SK-N-SH (cell line): ENCODE results near the gene MYMK. TPM values are rescaled to one million over a fixed set of nuclear protein-coding genes. Genes with fewer than 3 reads are reported as not detected.

Source experiments
- CTCF ChIA-PET: fragments of 300-600, 350-600 bp; formaldehyde crosslinking; extraction: SDS; loops from one replicate; lab custom pipeline; 2021; lab: Yijun Ruan, JAX
- POLR2A ChIA-PET: fragments of 350-600 bp; sonication (Branson Sonifier 250); formaldehyde crosslinking; extraction: SDS; loops from one replicate; lab custom pipeline; 2020; ENCODE audit warnings: antibody characterized with exemption, inconsistent platforms; lab: Yijun Ruan, JAX
- DNase-seq: peaks from one replicate; pipeline ENCODE4 v3.0.0; 2012
- H2AFZ ChIP-seq: fragments of 200-600 bp; sonication (generic); 2 replicates; pipeline ENCODE4 v1.8.1; 2016; ENCODE audit warnings: antibody characterized with exemption, mild to moderate bottlenecking, low read depth
- H3F3A ChIP-seq: fragments of 200-600 bp; sonication (generic); replicated peaks from 2 replicates; pipeline ENCODE3; 2016; ENCODE audit warnings: antibody characterized with exemption, mild to moderate bottlenecking; ENCODE audit not compliant: insufficient read depth
- H3K27ac ChIP-seq, 2 experiments: fragments of 200-500 bp in 1 of 2; fragments of 200-600 bp in 1 of 2; sonication (Bioruptor generic) in 1 of 2; sonication (generic), shearing (Covaris generic) in 1 of 2; 2 replicates each; pipeline versions ENCODE4 v1.5.1 to v1.6.1; 2014 to 2016; ENCODE audit warnings: low read depth in 2 of 2, inconsistent platforms in 1 of 2, low read length in 1 of 2, mild to moderate bottlenecking in 1 of 2, mixed read lengths in 1 of 2
- H3K27me3 ChIP-seq: fragments of 200-600 bp; sonication (generic), shearing (Covaris generic); 2 replicates; pipeline ENCODE4 v1.6.1; 2016; ENCODE audit warnings: mixed run types; ENCODE audit not compliant: insufficient read depth
- H3K36me3 ChIP-seq, 2 experiments: fragments of 200-500 bp in 1 of 2; fragments of 200-600 bp in 1 of 2; sonication (Bioruptor generic) in 1 of 2; sonication (generic) in 1 of 2; replicated peaks in 1 of 2; 2 replicates each; pipeline versions ENCODE3 to v1.5.1; 2014 to 2016; ENCODE audit warnings: low read length in 1 of 2, mild to moderate bottlenecking in 1 of 2; ENCODE audit not compliant: insufficient read depth in 2 of 2, control insufficient read depth in 1 of 2
- H3K4me1 ChIP-seq, 2 experiments: fragments of 200-500 bp in 1 of 2; fragments of 200-600 bp in 1 of 2; sonication (Bioruptor generic) in 1 of 2; sonication (generic), shearing (Covaris generic) in 1 of 2; 2 replicates each; pipeline versions ENCODE4 v1.5.1 to v1.6.1; 2014 to 2016; ENCODE audit warnings: low read depth in 1 of 2, low read length in 1 of 2, mixed run types in 1 of 2; ENCODE audit not compliant: insufficient read depth in 2 of 2, control insufficient read depth in 1 of 2
- H3K4me2 ChIP-seq: fragments of 200-600 bp; sonication (generic), shearing (Covaris generic); 2 replicates; pipeline ENCODE4 v1.6.1; 2017; ENCODE audit warnings: mixed run types
- H3K4me3 ChIP-seq, 2 experiments: fragments of 200-500 bp in 1 of 2; fragments of 200-600 bp in 1 of 2; sonication (Bioruptor generic) in 1 of 2; sonication (generic), shearing (Covaris generic) in 1 of 2; 2 replicates each; pipeline versions ENCODE4 v1.5.1 to v1.8.1; 2014 to 2016; ENCODE audit warnings: low read depth in 2 of 2, inconsistent platforms in 1 of 2, low read length in 1 of 2, mild to moderate bottlenecking in 1 of 2, mixed read lengths in 1 of 2, moderate library complexity in 1 of 2
- H3K79me2 ChIP-seq: fragments of 200-600 bp; sonication (generic); 2 replicates; pipeline ENCODE4 v1.8.1; 2017; ENCODE audit warnings: mild to moderate bottlenecking; ENCODE audit not compliant: insufficient read depth
- H3K9ac ChIP-seq: fragments of 200-600 bp; sonication (generic); 2 replicates; pipeline ENCODE4 v1.6.1; 2017; ENCODE audit warnings: mixed run types
- H3K9me2 ChIP-seq: fragments of 200-600 bp; sonication (generic); 2 replicates; pipeline ENCODE4 v1.6.1; 2017; ENCODE audit warnings: mixed run types
- H3K9me3 ChIP-seq: fragments of 200-600 bp; sonication (generic); 2 replicates; pipeline ENCODE4 v1.6.1; 2017; ENCODE audit warnings: mixed run types, mild to moderate bottlenecking, moderate library complexity
- H4K20me1 ChIP-seq: fragments of 200-600 bp; sonication (generic); 2 replicates; pipeline ENCODE4 v1.6.1; 2017; ENCODE audit warnings: mild to moderate bottlenecking, mixed run types; ENCODE audit not compliant: insufficient read depth
- ELF1 ChIP-seq: IDR thresholded peaks from 2 replicates; pipeline ENCODE4 v1.4.0; 2012
- FOXJ3 ChIP-seq: sonication (generic); formaldehyde crosslinking; IDR thresholded peaks from 2 replicates; pipeline ENCODE4 v1.5.1; 2020; ENCODE audit warnings: mild to moderate bottlenecking, missing genetic modification reagents
- GABPA ChIP-seq: IDR thresholded peaks from 2 replicates; pipeline ENCODE4 v1.4.0; 2012; ENCODE audit warnings: low read depth, mild to moderate bottlenecking
- NRF1 ChIP-seq: IDR thresholded peaks from 2 replicates; pipeline ENCODE4 v1.6.1; 2012; ENCODE audit warnings: low read depth, mild to moderate bottlenecking, low read length
- RAD21 ChIP-seq: IDR thresholded peaks from 2 replicates; pipeline ENCODE4 v1.6.1; 2012; ENCODE audit warnings: mild to moderate bottlenecking, low read length
- RXRA ChIP-seq: IDR thresholded peaks from 2 replicates; pipeline ENCODE4 v1.4.0; 2012; ENCODE audit warnings: low read depth, mild to moderate bottlenecking, borderline replicate concordance
- SIN3A ChIP-seq: IDR thresholded peaks from 2 replicates; pipeline ENCODE4 v1.6.1; 2012; ENCODE audit warnings: low read depth, mild to moderate bottlenecking, low read length, moderate library complexity, borderline replicate concordance
- SMC3 ChIP-seq: IDR thresholded peaks from 2 replicates; pipeline ENCODE4 v1.6.1; 2012; ENCODE audit warnings: low read depth, low read length, improper control_type of control experiment
- TCF12 ChIP-seq: IDR thresholded peaks from 2 replicates; pipeline ENCODE4 v1.4.0; 2012
- USF1 ChIP-seq: IDR thresholded peaks from 2 replicates; pipeline ENCODE4 v1.4.0; 2012; ENCODE audit warnings: low read depth, borderline replicate concordance
- USF2 ChIP-seq: fragments of 150-350 bp; IDR thresholded peaks from 2 replicates; pipeline ENCODE4 v1.6.1; 2017; ENCODE audit warnings: antibody characterized with exemption, low read length, low read depth, borderline replicate concordance
- WGBS: methylation state at CpG from one replicate; pipeline ENCODE4 v1.1.6; 2017; ENCODE audit warnings: low lambda C conversion rate; 5-methylcytosine and 5-hydroxymethylcytosine counted together
- polyA plus RNA-seq, 3 experiments: library from polyadenylated mRNA; depleted of rRNA; stranded (reverse); fragments of >200 nt; gene quantifications; 2 replicates each; pipeline ENCODE4 v1.2.3, GENCODE V29; 2012
- TF ChIP-seq, protein P1 (sequence below): IDR thresholded peaks from 2 replicates; pipeline ENCODE4 v1.4.0; 2012; ENCODE audit warnings: low read depth, borderline replicate concordance
- TF ChIP-seq, protein P2 (sequence below): IDR thresholded peaks from 2 replicates; pipeline ENCODE4; 2012

MYMK gene
- polyA plus RNA-seq, 1 of the 3 experiments (the other 2 are of a cell fraction): not detected

DNA sequence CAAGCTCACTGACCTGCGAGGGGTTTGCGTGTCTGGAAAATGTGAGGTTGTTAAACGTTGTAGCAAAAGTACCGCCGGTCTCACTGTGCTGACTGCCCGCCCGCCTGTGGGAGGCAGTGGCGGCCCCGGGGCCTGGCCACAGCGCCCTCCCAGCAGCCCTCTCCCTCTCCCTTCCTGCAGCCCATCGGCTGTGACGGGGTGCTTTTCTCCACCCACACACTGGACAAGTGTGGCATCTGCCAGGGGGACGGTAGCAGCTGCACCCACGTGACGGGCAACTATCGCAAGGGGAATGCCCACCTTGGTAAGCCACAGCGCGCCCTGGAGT, 15.9 kb upstream of the MYMK start:
- 91% methylated on average over 15 of the region's 18 CpGs for WGBS
- Histone ChIP-seq H3K4me3 (no peak overlapping the region), H3K9ac (no peak overlapping the region), H2AFZ (no peak overlapping the region), H3K36me3 (peaks cover 0 to 2% of the 10 kb centered on the region in 2 experiments), H3K27me3 (no peaks in the 10 kb centered on the region), H3K4me1 (peaks cover 0 to 40% of the 10 kb centered on the region in 2 experiments; a peak in 1 of 4 replicates), H3K27ac (no peak overlapping the region; a peak in 1 of 4 replicates), H3K79me2 (no peaks in the 10 kb centered on the region), H4K20me1 (no peaks in the 10 kb centered on the region), H3K9me2 (no peaks in the 10 kb centered on the region), H3F3A (no peaks in the 10 kb centered on the region), H3K4me2 (no peak overlapping the region), H3K9me3 (no peaks in the 10 kb centered on the region)
- no peak for DNase-seq
- TF ChIP-seq GABPA (no peak), RXRA (no peak)
- ChIA-PET CTCF (interaction anchor here (0.6 to 1.2 kb wide), 3 partner anchors 26 to 62 kb away, joined by 3 to 4 read pairs (median 3); partner anchors contain the start of gene SLC2A6), POLR2A (no interaction called here)

DNA sequence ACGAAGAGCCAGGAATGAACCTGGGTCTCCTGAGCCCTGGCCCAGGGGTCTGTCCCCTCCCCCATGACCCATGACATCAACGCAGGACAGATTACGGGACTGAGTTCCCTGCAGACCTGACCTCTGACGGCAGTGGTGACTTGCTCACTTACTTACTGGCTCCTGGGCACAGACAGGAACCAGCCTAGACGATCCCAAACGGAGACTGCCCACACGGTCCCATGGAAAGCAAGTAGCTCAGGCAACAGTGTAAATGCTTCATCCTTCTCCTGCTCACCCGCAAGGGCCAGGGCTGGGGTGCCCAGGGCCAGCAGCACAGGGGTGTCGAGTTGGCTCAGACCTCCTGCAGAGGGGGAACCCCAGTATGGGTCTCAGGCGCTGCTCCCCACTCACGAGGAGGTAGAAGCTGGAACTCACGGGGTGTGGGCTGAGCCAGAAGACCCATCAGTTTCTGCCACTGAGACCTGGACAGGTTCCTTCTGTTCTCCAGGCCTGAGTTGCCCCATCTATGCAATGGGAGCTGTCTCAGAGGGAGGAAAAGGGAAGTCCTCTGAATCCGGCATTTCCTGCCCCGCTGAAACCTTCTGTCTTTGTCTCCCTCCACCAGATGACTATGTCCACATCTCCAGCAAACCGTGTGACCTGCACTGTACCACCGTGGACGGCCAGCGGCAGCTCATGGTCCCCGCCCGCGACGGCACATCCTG, 15.4 kb upstream of the MYMK start:
- Histone ChIP-seq H3K4me2 (no peak overlapping the region), H3K4me3 (no peak overlapping the region), H3K4me1 (peaks cover 0 to 39% of the 10 kb centered on the region in 2 experiments; a peak in 1 of 4 replicates), H2AFZ (no peak overlapping the region), H3K9me3 (no peaks in the 10 kb centered on the region), H3K36me3 (peaks cover 0 to 2% of the 10 kb centered on the region in 2 experiments), H3K79me2 (no peaks in the 10 kb centered on the region), H3K27me3 (no peaks in the 10 kb centered on the region), H4K20me1 (no peaks in the 10 kb centered on the region), H3K9ac (no peak overlapping the region), H3F3A (no peaks in the 10 kb centered on the region), H3K27ac (no peak overlapping the region; a peak in 1 of 4 replicates), H3K9me2 (no peaks in the 10 kb centered on the region)
- ChIA-PET POLR2A (no interaction called here), CTCF (interaction anchor here (0.6 to 1.2 kb wide), 3 partner anchors 26 to 61 kb away, joined by 3 to 4 read pairs (median 3); partner anchors contain the start of gene SLC2A6)
- WGBS: 80% methylated on average over 12 of the region's 22 CpGs
- TF ChIP-seq RAD21: no peak
- no peak for TF ChIP-seq SMC3
- no peak for TF ChIP-seq USF1
- TF ChIP-seq NRF1: no peak
- no peak for TF ChIP-seq USF2
- no peak for TF ChIP-seq TCF12
- TF ChIP-seq, protein P1, sequence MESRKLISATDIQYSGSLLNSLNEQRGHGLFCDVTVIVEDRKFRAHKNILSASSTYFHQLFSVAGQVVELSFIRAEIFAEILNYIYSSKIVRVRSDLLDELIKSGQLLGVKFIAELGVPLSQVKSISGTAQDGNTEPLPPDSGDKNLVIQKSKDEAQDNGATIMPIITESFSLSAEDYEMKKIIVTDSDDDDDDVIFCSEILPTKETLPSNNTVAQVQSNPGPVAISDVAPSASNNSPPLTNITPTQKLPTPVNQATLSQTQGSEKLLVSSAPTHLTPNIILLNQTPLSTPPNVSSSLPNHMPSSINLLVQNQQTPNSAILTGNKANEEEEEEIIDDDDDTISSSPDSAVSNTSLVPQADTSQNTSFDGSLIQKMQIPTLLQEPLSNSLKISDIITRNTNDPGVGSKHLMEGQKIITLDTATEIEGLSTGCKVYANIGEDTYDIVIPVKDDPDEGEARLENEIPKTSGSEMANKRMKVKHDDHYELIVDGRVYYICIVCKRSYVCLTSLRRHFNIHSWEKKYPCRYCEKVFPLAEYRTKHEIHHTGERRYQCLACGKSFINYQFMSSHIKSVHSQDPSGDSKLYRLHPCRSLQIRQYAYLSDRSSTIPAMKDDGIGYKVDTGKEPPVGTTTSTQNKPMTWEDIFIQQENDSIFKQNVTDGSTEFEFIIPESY: no peak
- TF ChIP-seq, protein P2, sequence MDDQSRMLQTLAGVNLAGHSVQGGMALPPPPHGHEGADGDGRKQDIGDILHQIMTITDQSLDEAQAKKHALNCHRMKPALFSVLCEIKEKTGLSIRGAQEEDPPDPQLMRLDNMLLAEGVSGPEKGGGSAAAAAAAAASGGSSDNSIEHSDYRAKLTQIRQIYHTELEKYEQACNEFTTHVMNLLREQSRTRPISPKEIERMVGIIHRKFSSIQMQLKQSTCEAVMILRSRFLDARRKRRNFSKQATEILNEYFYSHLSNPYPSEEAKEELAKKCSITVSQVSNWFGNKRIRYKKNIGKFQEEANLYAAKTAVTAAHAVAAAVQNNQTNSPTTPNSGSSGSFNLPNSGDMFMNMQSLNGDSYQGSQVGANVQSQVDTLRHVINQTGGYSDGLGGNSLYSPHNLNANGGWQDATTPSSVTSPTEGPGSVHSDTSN: no peak
- TF ChIP-seq FOXJ3: no peak
- TF ChIP-seq SIN3A: no peak
- no peak for TF ChIP-seq ELF1
- no peak for DNase-seq
